Activated CD4-positive, alpha-beta T cell treated with anti-CD3 and anti-CD28 coated beads, Interleukin-2, amount 10 ng/mL, durations not matched to agents 7 days and 5 days (primary cell): ENCODE data around the gene MMEL1. TPM values are rescaled to one million over a fixed set of nuclear protein-coding genes. Genes with fewer than 3 reads are reported as not detected.
"Not testable (repeated sequence)": the region's sequence is repeated elsewhere in the genome, so short reads cannot be mapped to it uniquely, and the experiment has no call there.

Source experiments
- CTCF ChIA-PET: fragments of 350-600 bp; sonication (Branson Sonifier 250); formaldehyde crosslinking; loops from one replicate; lab custom pipeline; 2021; ENCODE audit warnings: antibody characterized with exemption; lab: Charles Lee
- POLR2A ChIA-PET: fragments of 350-600 bp; sonication (Branson Sonifier 250); formaldehyde crosslinking; loops from one replicate; lab custom pipeline; 2021; ENCODE audit warnings: antibody characterized with exemption; lab: Charles Lee
- DNase-seq: peaks from one replicate; pipeline ENCODE4 v3.0.0-alpha.2; 2020
- H3K27ac Mint-ChIP-seq: one replicate; pipeline ENCODE4 v1.8.0; 2021; ENCODE audit warnings: mild to moderate bottlenecking, moderate library complexity, mixed read lengths
- H3K27me3 Mint-ChIP-seq: one replicate; pipeline ENCODE4 v1.8.0; 2021; ENCODE audit warnings: mixed read lengths
- H3K36me3 Mint-ChIP-seq: one replicate; pipeline ENCODE4 v1.8.0; 2021; ENCODE audit warnings: low read depth, mixed read lengths
- H3K4me1 Mint-ChIP-seq: one replicate; pipeline ENCODE4 v1.8.0; 2021; ENCODE audit warnings: mixed read lengths
- H3K4me3 Mint-ChIP-seq: one replicate; pipeline ENCODE4 v1.8.0; 2021; ENCODE audit warnings: mild to moderate bottlenecking, moderate library complexity, mixed read lengths
- H3K9me3 Mint-ChIP-seq: one replicate; pipeline ENCODE4 v1.8.0; 2021; ENCODE audit warnings: mixed read lengths
- total RNA-seq, 2 experiments: library from RNA; stranded (reverse); gene quantifications; one replicate each; pipeline ENCODE4 v1.2.3, GENCODE V29; 2021

Gene MMEL1, protein sequence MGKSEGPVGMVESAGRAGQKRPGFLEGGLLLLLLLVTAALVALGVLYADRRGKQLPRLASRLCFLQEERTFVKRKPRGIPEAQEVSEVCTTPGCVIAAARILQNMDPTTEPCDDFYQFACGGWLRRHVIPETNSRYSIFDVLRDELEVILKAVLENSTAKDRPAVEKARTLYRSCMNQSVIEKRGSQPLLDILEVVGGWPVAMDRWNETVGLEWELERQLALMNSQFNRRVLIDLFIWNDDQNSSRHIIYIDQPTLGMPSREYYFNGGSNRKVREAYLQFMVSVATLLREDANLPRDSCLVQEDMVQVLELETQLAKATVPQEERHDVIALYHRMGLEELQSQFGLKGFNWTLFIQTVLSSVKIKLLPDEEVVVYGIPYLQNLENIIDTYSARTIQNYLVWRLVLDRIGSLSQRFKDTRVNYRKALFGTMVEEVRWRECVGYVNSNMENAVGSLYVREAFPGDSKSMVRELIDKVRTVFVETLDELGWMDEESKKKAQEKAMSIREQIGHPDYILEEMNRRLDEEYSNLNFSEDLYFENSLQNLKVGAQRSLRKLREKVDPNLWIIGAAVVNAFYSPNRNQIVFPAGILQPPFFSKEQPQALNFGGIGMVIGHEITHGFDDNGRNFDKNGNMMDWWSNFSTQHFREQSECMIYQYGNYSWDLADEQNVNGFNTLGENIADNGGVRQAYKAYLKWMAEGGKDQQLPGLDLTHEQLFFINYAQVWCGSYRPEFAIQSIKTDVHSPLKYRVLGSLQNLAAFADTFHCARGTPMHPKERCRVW
- 1 to 10 TPM; 2.9 to 3.5 TPM for total RNA-seq

DNA sequence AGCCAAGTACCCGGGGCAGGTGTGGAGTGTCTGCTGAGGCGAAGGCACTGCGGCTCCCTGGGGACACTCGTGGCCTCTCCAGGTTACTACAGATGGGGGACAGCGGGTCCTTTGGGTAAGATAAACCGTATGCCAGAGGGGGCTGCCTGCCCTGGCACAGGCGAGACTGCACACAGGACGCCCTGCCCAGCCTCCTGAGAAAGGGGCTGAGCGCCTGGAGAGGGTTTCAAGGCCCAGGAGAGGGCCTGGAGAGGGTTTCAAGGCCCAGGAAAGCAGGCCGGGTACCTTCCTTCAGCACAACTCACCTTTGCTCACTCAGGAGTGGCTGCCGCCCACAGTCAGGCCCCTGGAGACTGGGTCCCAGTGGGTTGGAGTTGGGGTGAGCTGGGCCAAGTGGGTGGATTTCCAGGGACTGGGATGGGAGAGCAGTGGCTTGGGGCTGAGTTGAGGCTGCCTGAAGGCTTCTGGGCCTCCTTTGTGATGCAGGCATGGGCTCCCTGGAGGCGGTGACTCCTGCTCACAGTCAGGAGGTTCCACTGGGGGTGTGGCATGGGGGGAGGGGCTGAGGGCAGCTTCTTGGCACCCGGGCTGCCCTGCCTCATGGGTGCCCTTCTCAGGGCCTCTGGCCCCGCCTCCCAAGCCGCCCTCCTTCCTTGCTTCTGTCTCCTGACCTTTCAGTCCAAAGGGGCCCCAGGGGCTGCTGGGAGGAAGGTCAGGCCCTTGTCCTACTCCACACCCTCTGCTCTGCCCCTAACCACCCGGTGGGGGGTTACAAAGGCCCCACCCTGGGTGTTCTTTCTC, at the start of gene MMEL1:
Gene MMEL1 (minus strand): TSS at position 456 of the 801 bp plus-strand sequence. CDS start 3,532 bp downstream, outside the sequence.
- CTCF ChIA-PET = interaction anchor here (1.2 kb wide), 1 partner anchor 9 kb away, joined by 3 read pairs; no protein-coding TSS in a partner anchor
- H3K27ac Mint-ChIP-seq = no peak within 1 kb of the TSS
- no peaks in the 10 kb centered on the region for H3K4me1 Mint-ChIP-seq
- peaks cover 5% of the 10 kb centered on the region for H3K36me3 Mint-ChIP-seq
- DNase-seq = no peak
- H3K9me3 Mint-ChIP-seq = peaks cover 33% of the 10 kb centered on the region
- no peak within 1 kb of the TSS for H3K4me3 Mint-ChIP-seq
- H3K27me3 Mint-ChIP-seq = peaks cover 15% of the 10 kb centered on the region
- POLR2A ChIA-PET = no interaction called here

DNA sequence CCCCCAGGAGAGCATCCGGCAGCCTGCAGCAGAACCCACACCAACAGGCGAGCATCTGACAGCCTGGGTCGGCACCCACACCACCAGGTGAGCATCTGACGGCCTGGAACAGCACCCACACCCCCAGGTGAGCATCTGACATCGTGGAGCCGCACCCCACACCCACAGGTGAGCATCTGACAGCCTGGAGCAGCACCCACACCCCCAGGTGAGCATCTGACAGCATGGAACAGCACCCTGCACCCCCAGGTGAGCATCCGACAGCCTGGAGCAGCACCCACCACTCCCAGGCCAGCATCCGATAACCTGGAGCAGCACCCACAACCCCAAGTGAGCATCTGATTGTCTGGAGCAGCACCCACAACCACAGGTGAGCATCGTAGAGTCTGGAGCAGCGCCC, 43.9 kb upstream of the MMEL1 start:
- H3K27ac Mint-ChIP-seq, CTCF ChIA-PET, H3K9me3 Mint-ChIP-seq, H3K27me3 Mint-ChIP-seq, H3K36me3 Mint-ChIP-seq, H3K4me1 Mint-ChIP-seq, POLR2A ChIA-PET, H3K4me3 Mint-ChIP-seq, DNase-seq: not testable (repeated sequence)

DNA sequence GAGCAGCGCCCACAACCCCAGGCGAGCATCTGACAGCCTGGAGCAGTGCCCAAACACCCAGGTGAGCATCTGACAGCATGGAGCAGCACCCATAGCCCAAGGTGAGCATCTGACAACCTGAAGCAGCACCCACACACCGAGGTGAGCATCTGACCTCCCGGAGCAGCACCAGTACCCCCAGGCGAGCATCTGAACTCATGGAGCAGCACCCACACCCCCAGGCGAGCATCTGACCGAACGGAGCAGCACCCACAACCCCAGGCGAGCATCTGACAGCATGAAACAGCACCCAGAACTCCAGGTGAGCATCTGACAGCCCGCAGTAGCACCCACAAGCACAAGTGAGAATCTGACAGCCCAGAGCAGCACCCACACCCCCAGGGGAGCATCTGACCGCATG, 38.8 kb upstream of the MMEL1 start:
- DNase-seq, H3K27ac Mint-ChIP-seq, H3K9me3 Mint-ChIP-seq, H3K4me3 Mint-ChIP-seq, POLR2A ChIA-PET, H3K27me3 Mint-ChIP-seq, H3K4me1 Mint-ChIP-seq, CTCF ChIA-PET, H3K36me3 Mint-ChIP-seq: not testable (repeated sequence)

DNA sequence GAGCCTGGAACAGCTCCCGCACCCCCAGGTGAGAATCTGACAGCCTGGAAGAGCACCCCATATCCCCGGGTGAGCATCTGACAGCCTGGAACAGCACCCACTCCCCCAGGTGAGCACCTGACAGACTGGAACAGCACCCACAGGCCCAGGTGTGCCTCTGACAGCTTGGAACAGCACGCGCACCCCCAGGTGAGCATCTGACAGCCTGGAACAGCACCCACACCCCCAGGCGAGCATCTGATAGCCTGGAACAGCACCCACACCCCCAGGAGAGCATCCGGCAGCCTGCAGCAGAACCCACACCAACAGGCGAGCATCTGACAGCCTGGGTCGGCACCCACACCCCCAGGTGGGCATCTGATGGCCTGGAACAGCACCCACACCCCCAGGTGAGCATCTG, 27.0 kb upstream of the MMEL1 start:
- peak; percentile 5 for DNase-seq
- POLR2A ChIA-PET, H3K27ac Mint-ChIP-seq: not testable (repeated sequence)

DNA sequence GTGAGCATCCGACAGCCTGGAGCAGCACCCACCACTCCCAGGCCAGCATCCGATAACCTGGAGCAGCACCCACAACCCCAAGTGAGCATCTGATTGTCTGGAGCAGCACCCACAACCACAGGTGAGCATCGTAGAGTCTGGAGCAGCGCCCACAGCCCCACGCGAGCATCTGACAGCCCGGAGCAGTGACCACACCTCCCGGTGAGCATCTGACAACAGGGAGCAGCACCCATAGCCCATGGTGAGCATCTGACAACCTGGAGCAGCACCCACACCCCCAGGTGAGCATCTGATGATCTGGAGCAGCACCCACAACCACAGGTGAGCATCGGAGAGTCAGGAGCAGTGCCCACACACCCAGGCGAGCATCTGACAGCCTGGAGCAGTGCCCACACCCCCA, 25.1 kb upstream of the MMEL1 start:
- CTCF ChIA-PET, POLR2A ChIA-PET, H3K27me3 Mint-ChIP-seq, H3K36me3 Mint-ChIP-seq, H3K9me3 Mint-ChIP-seq, H3K27ac Mint-ChIP-seq, DNase-seq, H3K4me1 Mint-ChIP-seq, H3K4me3 Mint-ChIP-seq: not testable (repeated sequence)

More for the DNA sequence above, 27.0 kb upstream of the MMEL1 start:
- H3K27me3 Mint-ChIP-seq, H3K4me1 Mint-ChIP-seq, H3K36me3 Mint-ChIP-seq, CTCF ChIA-PET, H3K4me3 Mint-ChIP-seq, H3K9me3 Mint-ChIP-seq: not testable (repeated sequence)

DNA sequence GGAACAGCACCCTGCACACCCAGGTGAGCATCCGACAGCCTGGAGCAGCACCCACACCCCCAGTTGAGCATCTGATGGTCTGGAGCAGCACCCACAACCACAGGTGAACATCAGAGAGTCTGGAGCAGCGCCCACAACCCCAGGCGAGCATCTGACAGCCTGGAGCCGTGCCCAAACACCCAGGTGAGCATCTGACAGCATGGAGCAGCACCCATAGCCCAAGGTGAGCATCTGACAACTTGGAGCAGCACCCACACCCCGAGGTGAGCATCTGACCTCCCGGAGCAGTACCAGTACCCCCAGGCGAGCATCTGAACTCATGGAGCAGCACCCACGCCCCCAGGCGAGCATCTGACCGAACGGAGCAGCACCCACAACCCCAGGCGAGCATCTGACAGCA, 24.3 kb upstream of the MMEL1 start:
- CTCF ChIA-PET, POLR2A ChIA-PET, H3K4me1 Mint-ChIP-seq, DNase-seq, H3K9me3 Mint-ChIP-seq, H3K27ac Mint-ChIP-seq, H3K27me3 Mint-ChIP-seq, H3K4me3 Mint-ChIP-seq, H3K36me3 Mint-ChIP-seq: not testable (repeated sequence)

DNA sequence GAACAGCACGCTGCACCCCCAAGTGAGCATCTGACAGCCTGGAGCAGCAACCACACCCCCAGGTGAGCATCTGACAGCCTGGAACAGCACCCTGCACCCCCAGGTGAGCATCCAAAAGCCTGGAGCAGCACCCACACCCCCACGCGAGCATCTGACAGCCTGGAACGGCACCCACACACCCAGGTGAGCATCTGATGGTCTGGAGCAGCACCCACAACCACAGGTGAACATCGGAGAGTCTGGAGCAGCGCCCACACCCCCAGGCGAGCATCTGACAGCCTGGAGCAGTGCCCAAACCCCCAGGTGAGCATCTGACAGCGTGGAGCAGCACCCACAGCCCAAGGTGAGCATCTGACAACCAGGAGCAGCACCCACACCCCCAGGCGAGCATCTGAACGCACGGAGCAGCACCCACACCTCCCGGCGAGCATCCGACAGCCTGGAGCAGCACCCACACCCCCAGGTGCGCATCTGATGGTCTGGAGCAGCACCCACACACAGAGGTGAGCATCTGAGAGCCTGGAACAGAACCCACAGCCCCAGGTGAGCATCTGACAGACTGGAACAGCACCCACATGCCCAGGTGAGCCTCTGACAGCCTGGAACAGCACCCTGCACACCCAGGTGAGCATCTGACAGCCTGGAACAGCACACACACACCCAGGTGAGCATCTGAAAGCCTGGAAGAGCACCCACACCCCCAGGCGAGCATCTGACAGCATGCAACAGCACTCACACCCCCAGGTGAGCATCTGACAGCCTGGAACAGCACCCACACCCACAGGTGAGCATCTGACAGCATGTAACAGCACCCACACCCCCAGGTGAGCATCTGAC, 23.0 kb upstream of the MMEL1 start:
- H3K9me3 Mint-ChIP-seq, POLR2A ChIA-PET, H3K4me1 Mint-ChIP-seq, DNase-seq, H3K36me3 Mint-ChIP-seq, H3K4me3 Mint-ChIP-seq, CTCF ChIA-PET, H3K27me3 Mint-ChIP-seq: not testable (repeated sequence)
- peak overlapping the region; percentile 25 for H3K27ac Mint-ChIP-seq

DNA sequence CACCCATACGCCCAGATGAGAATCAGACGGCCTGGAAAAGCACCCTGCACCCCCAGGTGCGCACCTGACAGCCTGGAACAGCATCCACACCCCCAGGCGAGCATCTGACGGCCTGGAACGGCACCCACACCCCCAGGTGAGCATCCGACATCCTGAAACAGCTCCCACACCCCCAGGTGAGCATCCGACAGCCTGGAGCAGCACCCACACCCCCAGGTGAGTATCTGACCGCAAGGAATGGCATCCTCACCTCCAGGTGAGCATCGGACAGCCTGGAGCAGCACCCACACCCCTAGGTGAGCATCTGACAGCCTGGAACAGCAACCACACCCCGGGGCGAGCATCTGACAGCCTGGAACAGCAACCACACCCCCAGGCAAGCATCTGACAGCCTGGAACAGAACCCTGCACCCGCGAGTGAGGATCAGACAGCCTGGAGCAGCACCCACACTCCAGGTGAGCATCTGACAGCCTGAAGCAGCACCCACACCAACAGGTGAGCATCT, 21.7 kb upstream of the MMEL1 start:
- H3K36me3 Mint-ChIP-seq, H3K27ac Mint-ChIP-seq, CTCF ChIA-PET, H3K4me1 Mint-ChIP-seq, H3K9me3 Mint-ChIP-seq, H3K4me3 Mint-ChIP-seq, H3K27me3 Mint-ChIP-seq, POLR2A ChIA-PET, DNase-seq: not testable (repeated sequence)

DNA sequence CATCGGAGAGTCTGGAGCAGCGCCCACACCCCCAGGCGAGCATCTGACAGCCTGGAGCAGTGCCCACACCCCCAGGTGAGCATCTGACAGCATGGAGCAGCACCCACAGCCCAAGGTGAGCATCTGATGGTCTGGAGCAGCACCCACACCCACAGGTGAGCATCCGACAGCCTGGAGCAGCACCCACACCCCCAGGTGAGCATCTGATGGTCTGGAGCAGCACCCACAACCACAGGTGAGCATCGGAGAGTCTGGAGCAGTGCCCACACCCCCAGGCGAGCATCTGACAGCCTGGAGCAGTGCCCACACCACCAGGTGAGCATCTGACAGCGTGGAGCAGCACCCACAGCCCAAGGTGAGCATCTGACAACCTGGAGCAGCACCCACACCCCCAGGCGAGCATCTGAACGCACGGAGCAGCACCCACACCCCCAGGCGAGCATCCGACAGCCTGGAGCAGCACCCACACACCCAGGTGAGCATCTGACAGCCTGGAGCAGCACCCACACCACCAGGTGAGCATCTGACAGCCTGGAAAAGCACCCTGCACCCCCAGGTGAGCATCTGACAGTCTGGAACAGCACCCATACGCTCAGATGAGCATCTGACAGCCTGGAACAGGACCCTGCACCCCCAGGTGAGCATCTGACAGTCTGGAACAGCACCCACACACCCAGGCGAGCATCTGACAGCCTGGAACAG, 21.1 kb upstream of the MMEL1 start:
- CTCF ChIA-PET, H3K4me1 Mint-ChIP-seq, H3K27me3 Mint-ChIP-seq, H3K36me3 Mint-ChIP-seq, H3K4me3 Mint-ChIP-seq, H3K27ac Mint-ChIP-seq, H3K9me3 Mint-ChIP-seq, POLR2A ChIA-PET: not testable (repeated sequence)
- peak; percentile 29 for DNase-seq

DNA sequence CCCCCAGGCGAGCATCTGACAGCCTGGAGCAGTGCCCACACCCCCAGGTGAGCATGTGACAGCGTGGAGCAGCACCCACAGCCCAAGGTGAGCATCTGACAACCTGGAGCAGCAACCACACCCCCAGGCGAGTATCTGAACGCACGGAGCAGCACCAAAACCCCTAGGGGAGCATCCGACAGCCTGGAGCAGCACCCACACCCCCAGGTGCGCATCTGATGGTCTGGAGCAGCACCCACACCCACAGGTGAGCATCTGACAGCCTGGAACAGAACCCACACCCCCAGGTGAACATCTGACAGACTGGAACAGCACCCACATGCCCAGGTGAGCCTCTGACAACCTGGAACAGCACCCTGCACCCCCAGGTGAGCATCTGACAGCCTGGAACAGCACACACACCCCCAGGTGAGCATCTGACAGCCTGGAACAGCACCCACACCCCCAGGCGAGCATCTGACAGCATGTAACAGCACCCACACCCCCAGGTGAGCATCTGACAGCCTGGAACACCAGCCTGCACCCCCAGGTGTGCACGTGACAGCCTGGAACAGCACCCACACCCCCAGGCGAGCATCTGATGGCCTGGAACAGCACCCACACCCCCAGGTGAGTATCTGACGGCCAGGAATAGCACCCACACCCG, 20.2 kb upstream of the MMEL1 start:
- POLR2A ChIA-PET = not testable (repeated sequence)
- H3K27ac Mint-ChIP-seq = peak overlapping the region; percentile 11

DNA sequence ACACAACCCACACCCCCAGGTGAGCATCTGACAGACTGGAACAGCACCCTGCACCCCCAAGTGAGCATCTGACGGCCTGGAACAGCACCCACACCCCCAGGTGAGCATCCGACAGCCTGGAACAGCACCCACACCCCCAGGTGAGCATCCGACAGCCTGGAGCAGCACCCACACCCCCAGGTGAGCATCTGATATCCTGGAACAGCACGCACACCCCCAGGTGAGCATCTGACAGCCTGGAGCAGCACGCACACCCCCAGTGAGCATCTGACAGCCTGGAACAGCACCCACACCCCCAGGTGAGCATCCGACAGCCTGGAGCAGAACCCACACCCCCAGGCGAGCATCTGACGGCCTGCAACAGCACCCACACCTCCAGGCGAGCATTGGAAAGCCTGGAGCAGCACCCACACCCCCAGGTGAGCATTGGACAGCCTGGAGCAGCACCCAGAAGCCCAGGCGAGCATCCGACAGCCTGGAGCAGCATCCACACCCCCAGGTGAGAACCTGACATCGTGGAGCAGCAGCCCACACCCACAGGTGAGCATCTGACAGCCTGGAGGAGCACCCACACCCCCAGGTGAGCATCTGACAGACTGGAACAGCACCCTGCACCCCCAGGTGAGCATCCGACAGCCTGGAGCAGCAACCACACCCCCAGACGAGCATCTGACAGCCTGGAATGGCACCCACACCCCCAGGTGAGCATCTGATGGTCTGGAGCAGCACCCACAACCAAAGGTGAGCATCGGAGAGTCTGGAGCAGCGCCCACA, 19.5 kb upstream of the MMEL1 start:
- H3K4me1 Mint-ChIP-seq, CTCF ChIA-PET, H3K4me3 Mint-ChIP-seq, H3K27ac Mint-ChIP-seq, H3K27me3 Mint-ChIP-seq, H3K36me3 Mint-ChIP-seq, DNase-seq, POLR2A ChIA-PET, H3K9me3 Mint-ChIP-seq: not testable (repeated sequence)

More for the DNA sequence above, 20.2 kb upstream of the MMEL1 start:
- H3K4me3 Mint-ChIP-seq, CTCF ChIA-PET, H3K36me3 Mint-ChIP-seq, H3K4me1 Mint-ChIP-seq, H3K27me3 Mint-ChIP-seq, H3K9me3 Mint-ChIP-seq: not testable (repeated sequence)
- peak; percentile 28 for DNase-seq
